HEK293T (cell line): ENCODE data around the gene CCL17.

ENCODE experiments used
- CTBP1 ChIP-seq: fragments of 450-650 bp; IDR thresholded peaks from 2 replicates; pipeline ENCODE4 v1.6.1; 2016; ENCODE audit warnings: borderline replicate concordance
- ELF4 ChIP-seq: fragments of 450-650 bp; IDR thresholded peaks from 2 replicates; pipeline ENCODE4 v1.6.1; 2017; ENCODE audit warnings: antibody characterized with exemption
- HDGF ChIP-seq: fragments of 450-650 bp; IDR thresholded peaks from 2 replicates; pipeline ENCODE4 v1.6.1; 2017; ENCODE audit warnings: antibody characterized with exemption, borderline replicate concordance
- LEF1 ChIP-seq: fragments of 450-650 bp; IDR thresholded peaks from 2 replicates; pipeline ENCODE4 v1.6.1; 2017; ENCODE audit warnings: mild to moderate bottlenecking, borderline replicate concordance
- SP1 ChIP-seq: fragments of 450-650 bp; IDR thresholded peaks from 2 replicates; pipeline ENCODE4 v1.6.1; 2017
- SUZ12 ChIP-seq: fragments of 450-650 bp; IDR thresholded peaks from 2 replicates; pipeline ENCODE4 v1.6.1; 2016; ENCODE audit warnings: mild to moderate bottlenecking
- TARDBP ChIP-seq: fragments of 450-650 bp; IDR thresholded peaks from 2 replicates; pipeline ENCODE4 v1.6.1; 2016
- ZNF384 ChIP-seq: fragments of 450-650 bp; IDR thresholded peaks from 2 replicates; pipeline ENCODE4 v1.6.1; 2016

DNA sequence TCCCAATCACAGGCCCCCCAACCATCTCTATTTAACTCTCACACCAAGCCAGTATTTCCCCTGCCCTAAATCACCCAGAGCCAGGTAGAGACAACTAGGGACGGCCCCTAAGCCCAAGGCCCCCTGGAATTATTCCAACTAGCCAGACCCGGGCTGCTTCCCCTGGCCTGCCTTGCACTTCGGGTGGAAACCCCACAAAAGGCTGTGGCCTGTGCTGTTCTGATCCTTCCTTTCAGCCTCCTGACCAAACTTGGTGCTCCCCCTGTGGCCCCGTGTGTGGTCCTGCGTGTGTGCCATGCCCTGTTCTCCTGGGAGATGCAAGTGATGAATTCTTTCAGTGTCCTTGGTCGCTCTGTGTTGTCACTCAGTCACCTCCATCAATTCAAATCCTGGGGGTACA, 14.9 kb downstream of the CCL17 start:
- no peak for TF ChIP-seq CTBP1
- TF ChIP-seq TARDBP, result no peak
- no peak for TF ChIP-seq SUZ12
- TF ChIP-seq SP1, result no peak
- no peak for TF ChIP-seq LEF1
- TF ChIP-seq ELF4, result no peak
- no peak for TF ChIP-seq HDGF
- no peak for TF ChIP-seq ZNF384
